ENCODE measurements around the gene ZRANB1. TPM values are rescaled to one million over a fixed set of nuclear protein-coding genes. Genes with fewer than 3 reads are reported as not detected.

Gene ZRANB1
- total and polyA plus RNA-seq, 3 donors from 2014 or later: 37.9 to 46.7 (median 38.7) TPM

DNA sequence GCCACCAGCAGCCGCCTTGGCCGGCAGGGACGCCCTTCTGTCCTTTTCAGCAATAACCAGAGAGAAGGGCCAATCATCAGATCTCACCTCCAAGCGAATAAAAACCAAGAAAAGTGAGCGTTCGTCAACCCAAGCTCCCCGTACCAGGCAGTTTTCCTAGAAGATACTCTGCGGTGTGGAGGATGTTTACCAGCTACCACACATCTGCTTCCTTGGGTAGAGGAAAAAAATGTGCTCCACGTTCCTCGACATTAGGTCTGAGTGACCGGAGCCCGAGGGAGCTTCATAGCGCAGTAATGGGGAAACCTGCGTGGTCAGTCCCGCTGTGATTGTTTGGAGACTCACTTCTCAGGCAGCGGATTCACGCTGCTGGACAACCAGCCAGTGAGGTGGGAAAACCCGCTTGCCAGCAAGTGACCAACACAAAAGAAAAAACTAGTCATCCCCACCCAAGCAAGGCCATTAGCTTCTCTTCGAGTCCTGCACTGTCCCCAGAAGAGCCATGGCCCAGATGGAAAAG lies 73.0 kb downstream of the ZRANB1 start:
- WGBS, 2 donors: 90 to 91% methylated on average over 19 of the region's 19 CpGs
- intact Hi-C loops (cut with DNase I; ENCODE audit: low total_unique reads): no loop called here
- Histone ChIP-seq H3K9me3 (no peaks in the 10 kb centered on the region), H3K27me3 (no peaks in the 10 kb centered on the region), H3K4me1 (peaks cover 87% of the 10 kb centered on the region), H3K4me3 (no peak overlapping the region), H3K27ac (peak overlapping the region; percentile 71 to 72), H3K36me3 (ENCODE audit: low read depth, missing control alignments) (no peaks in the 10 kb centered on the region)
- TF ChIP-seq POLR2A (IDR thresholded peaks at IDR 0.05): no peak
- TF ChIP-seq, protein P1, sequence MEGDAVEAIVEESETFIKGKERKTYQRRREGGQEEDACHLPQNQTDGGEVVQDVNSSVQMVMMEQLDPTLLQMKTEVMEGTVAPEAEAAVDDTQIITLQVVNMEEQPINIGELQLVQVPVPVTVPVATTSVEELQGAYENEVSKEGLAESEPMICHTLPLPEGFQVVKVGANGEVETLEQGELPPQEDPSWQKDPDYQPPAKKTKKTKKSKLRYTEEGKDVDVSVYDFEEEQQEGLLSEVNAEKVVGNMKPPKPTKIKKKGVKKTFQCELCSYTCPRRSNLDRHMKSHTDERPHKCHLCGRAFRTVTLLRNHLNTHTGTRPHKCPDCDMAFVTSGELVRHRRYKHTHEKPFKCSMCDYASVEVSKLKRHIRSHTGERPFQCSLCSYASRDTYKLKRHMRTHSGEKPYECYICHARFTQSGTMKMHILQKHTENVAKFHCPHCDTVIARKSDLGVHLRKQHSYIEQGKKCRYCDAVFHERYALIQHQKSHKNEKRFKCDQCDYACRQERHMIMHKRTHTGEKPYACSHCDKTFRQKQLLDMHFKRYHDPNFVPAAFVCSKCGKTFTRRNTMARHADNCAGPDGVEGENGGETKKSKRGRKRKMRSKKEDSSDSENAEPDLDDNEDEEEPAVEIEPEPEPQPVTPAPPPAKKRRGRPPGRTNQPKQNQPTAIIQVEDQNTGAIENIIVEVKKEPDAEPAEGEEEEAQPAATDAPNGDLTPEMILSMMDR (IDR thresholded peaks at IDR 0.05): no peak
- DNase-seq: no peak

GRCh38 chr10:125015356-125015944 lies 73.5 kb downstream of the ZRANB1 start:
- no peaks in the 10 kb centered on the region for H3K9me3 ChIP-seq
- TF ChIP-seq, protein P1 (IDR thresholded peaks at IDR 0.05): no peak
- no peak for TF ChIP-seq POLR2A (IDR thresholded peaks at IDR 0.05)
- WGBS, 2 donors: 45 to 59% methylated on average over 17 to 23 of the region's 23 CpGs
- no peak for DNase-seq
- no peaks in the 10 kb centered on the region for H3K27me3 ChIP-seq
- no peak overlapping the region for H3K4me3 ChIP-seq
- peaks cover 81% of the 10 kb centered on the region for H3K4me1 ChIP-seq
- intact Hi-C loops (cut with DNase I; ENCODE audit: low total_unique reads): no loop called here
- no peaks in the 10 kb centered on the region for H3K36me3 ChIP-seq (ENCODE audit: low read depth, missing control alignments)
- H3K27ac ChIP-seq: peak overlapping the region; percentile 71 to 72

DNA sequence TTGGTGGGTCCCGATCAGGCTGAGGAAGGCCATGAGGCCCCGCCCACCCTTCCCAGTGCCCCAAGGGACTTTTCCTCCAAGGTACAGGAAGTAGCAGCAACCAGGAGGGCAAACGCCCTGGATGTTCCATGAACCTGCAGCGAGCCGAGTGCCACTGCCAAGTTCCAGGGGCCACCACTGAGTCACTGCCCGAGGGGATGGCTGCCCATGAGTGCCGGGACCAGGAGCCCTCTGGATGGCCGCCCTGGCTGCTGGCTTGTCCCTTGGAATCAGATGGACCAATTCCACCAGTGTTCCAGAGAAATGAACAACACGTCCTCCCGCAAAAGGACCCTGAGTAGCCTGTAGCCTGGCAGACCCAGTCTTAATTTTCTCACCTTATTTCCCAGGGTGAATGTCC lies 74.2 kb downstream of the ZRANB1 start:
- intact Hi-C loops (cut with DNase I; ENCODE audit: low total_unique reads): no loop called here
- no peak for DNase-seq

GRCh38 chr10:125016611-125017202 lies 74.8 kb downstream of the ZRANB1 start:
- Histone ChIP-seq H3K4me1 (peaks cover 68% of the 10 kb centered on the region), H3K36me3 (ENCODE audit: low read depth, missing control alignments) (no peaks in the 10 kb centered on the region), H3K4me3 (no peak overlapping the region), H3K9me3 (no peaks in the 10 kb centered on the region), H3K27me3 (no peaks in the 10 kb centered on the region), H3K27ac (peak overlapping the region; percentile 71 to 72)
- DNase-seq: peak; percentile 86
- intact Hi-C loops (cut with DNase I; ENCODE audit: low total_unique reads): no loop called here
- no peak for TF ChIP-seq POLR2A (IDR thresholded peaks at IDR 0.05)
- TF ChIP-seq, protein P1 (IDR thresholded peaks at IDR 0.05): no peak
- 39 to 58% methylated on average over 14 of the region's 14 CpGs for WGBS, 2 donors

More for the DNA sequence above, 74.2 kb downstream of the ZRANB1 start:
- WGBS, 2 donors: 38 to 51% methylated on average over 3 to 10 of the region's 10 CpGs
- no peaks in the 10 kb centered on the region for H3K9me3 ChIP-seq
- no peaks in the 10 kb centered on the region for H3K27me3 ChIP-seq
- H3K27ac ChIP-seq: peak overlapping the region; percentile 71 to 72
- H3K4me1 ChIP-seq: peaks cover 74% of the 10 kb centered on the region
- H3K36me3 ChIP-seq (ENCODE audit: low read depth, missing control alignments): no peaks in the 10 kb centered on the region
- TF ChIP-seq, protein P1 (IDR thresholded peaks at IDR 0.05): no peak
- TF ChIP-seq POLR2A (IDR thresholded peaks at IDR 0.05): no peak
- H3K4me3 ChIP-seq: no peak overlapping the region

Data from testis (tissue), 3 donors.